Measurements from ENCODE around the gene ZFC3H1.

The ZFC3H1 gene

DNA sequence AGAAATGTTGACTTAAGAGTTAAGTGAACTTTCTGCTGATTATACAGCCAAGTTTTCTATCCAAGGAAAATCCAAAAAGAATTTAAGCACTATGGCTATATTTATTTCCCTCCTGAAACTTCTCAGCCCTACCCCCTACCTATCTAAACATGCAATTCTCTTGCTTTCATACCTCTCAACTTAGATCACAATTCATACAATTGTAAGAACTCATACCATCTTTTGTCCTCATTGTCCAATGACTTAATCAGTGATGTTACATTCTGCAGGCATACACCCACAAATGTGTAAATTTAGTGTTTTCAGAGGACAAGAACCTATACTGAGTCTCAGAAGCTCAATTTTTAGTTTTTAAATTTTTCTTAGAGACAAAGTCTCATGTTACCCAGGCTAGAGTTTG, 62.1 kb downstream of the ZFC3H1 start:
- Histone ChIP-seq H3K9me3 (ENCODE audit: control insufficient read depth, low read length) (no peaks in the 10 kb centered on the region), H3K4me3 (ENCODE audit: extremely low read depth, insufficient read depth, low read length, poor library complexity, severe bottlenecking) (no peak overlapping the region), H3K27ac (ENCODE audit: low read depth, low read length, severe bottlenecking) (no peak overlapping the region), H3K36me3 (ENCODE audit: control insufficient read depth, insufficient read depth, low read length) (peaks cover 16% of the 10 kb centered on the region), H3K4me1 (ENCODE audit: control insufficient read depth, insufficient read depth, low read length, poor library complexity, severe bottlenecking) (no peaks in the 10 kb centered on the region)

DNA sequence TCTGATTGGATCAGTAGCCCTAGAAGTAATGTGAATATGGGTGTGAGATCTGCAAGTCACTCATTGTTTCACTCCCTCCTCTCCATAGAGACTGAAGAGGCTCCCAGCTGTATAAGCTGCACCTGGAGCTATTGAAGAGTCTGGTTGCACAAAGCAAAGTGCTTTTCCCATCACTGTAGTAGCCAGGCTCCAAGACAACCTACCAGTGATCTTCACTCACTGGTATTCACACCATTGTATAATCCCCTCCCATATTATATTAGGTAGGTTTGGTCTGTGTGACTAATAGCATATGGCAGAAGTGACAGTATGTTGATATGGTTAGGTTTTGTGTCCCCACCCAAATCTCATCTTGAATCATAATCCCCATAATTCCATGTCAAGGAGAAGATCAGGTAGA, 64.4 kb downstream of the ZFC3H1 start:
- H3K4me3 ChIP-seq (ENCODE audit: extremely low read depth, insufficient read depth, low read length, poor library complexity, severe bottlenecking): no peak overlapping the region
- H3K27ac ChIP-seq (ENCODE audit: low read depth, low read length, severe bottlenecking): no peak overlapping the region
- H3K36me3 ChIP-seq (ENCODE audit: control insufficient read depth, insufficient read depth, low read length): no peaks in the 10 kb centered on the region
- H3K9me3 ChIP-seq (ENCODE audit: control insufficient read depth, low read length): no peaks in the 10 kb centered on the region
- no peaks in the 10 kb centered on the region for H3K4me1 ChIP-seq (ENCODE audit: control insufficient read depth, insufficient read depth, low read length, poor library complexity, severe bottlenecking)

DNA sequence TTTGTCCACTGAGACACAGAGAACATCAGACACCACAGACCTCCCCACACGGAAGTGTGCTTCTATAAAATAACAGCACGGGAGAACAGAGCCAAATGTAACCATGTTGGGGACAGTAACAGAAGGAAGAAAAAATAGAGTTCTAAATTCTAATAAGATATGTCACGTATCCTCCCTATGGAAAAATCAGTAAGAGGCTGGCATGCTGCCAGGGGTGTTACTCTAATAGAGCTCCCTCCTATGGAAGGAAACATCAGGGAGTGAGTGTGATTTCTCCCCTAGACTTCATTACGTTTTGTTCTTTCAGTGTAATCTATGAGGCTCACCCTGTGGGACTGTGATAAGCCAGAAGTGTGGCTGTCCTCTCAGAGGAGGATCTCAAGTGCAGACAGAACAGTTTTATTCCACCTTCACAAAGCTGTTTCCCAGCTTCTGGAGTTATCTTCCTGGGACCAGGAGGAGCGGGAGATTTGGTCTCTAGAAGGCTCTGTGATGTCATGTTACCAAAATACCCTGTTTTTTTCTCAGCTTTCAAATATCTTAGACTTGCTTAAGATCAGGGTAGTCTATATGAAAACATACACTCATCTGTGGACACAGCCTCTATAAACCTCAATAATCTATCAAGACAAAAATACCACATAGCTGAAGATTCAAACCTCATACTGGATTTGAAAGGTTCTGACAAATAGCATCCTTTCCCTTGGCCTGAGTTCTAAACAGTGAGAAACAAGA, 69.3 kb downstream of the ZFC3H1 start:
- Histone ChIP-seq H3K27ac (ENCODE audit: low read depth, low read length, severe bottlenecking) (no peak overlapping the region), H3K36me3 (ENCODE audit: control insufficient read depth, insufficient read depth, low read length) (no peaks in the 10 kb centered on the region), H3K4me1 (ENCODE audit: control insufficient read depth, insufficient read depth, low read length, poor library complexity, severe bottlenecking) (no peaks in the 10 kb centered on the region), H3K9me3 (ENCODE audit: control insufficient read depth, low read length) (no peaks in the 10 kb centered on the region), H3K4me3 (ENCODE audit: extremely low read depth, insufficient read depth, low read length, poor library complexity, severe bottlenecking) (no peak overlapping the region)
- WGBS, 2 experiments (ENCODE audit: insufficient coverage in 2 of 2): 84 to 100% methylated on average over 2 of the region's 5 CpGs

DNA sequence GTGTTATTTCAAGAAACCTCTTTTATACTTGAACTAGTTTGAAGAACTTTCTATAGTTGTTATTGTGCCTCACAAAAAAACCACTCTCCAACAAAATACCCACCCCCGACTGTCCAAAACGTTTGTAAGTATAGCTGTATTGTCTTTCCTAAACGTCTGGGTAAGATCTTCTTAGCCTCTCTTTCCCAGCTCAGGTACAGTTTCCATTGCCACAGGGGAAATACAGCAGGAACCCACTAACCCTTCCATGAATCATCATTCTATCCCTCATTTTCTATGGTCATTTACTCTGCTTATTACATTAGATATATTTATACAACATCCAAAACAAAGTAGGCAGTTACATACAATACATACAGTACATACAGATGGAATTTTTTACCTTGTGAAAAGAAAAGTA, 70.8 kb downstream of the ZFC3H1 start:
- Histone ChIP-seq H3K9me3 (ENCODE audit: control insufficient read depth, low read length) (no peaks in the 10 kb centered on the region), H3K27ac (ENCODE audit: low read depth, low read length, severe bottlenecking) (no peak overlapping the region), H3K4me1 (ENCODE audit: control insufficient read depth, insufficient read depth, low read length, poor library complexity, severe bottlenecking) (no peaks in the 10 kb centered on the region), H3K4me3 (ENCODE audit: extremely low read depth, insufficient read depth, low read length, poor library complexity, severe bottlenecking) (no peak overlapping the region), H3K36me3 (ENCODE audit: control insufficient read depth, insufficient read depth, low read length) (no peaks in the 10 kb centered on the region)
- no CpG with 5 or more reads among the region's 3 CpGs for WGBS, 2 experiments (ENCODE audit: insufficient coverage in 2 of 2)

DNA sequence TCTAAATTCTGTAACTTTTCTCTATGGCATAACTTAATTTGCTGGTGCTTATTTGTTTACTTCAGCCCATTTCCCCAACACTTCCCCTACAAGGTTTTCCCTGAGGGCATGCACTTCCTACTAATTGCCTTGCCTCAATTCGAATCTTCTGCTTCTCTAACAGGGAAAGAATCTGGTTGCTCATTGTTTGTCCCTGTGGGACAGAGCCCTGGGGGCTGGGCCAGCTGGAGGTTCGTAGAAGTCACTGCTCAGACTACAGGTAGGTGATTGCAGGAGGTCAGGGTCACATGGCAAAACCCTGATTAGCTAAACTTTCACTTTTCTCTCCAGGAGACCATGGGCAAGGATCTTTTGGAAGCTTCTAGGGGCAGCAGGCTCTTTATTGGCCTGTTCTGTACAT, 72.0 kb downstream of the ZFC3H1 start:
- no peaks in the 10 kb centered on the region for H3K9me3 ChIP-seq (ENCODE audit: control insufficient read depth, low read length)
- H3K4me3 ChIP-seq (ENCODE audit: extremely low read depth, insufficient read depth, low read length, poor library complexity, severe bottlenecking): no peak overlapping the region
- no peak overlapping the region for H3K27ac ChIP-seq (ENCODE audit: low read depth, low read length, severe bottlenecking)
- no peaks in the 10 kb centered on the region for H3K4me1 ChIP-seq (ENCODE audit: control insufficient read depth, insufficient read depth, low read length, poor library complexity, severe bottlenecking)
- WGBS, 2 experiments (ENCODE audit: insufficient coverage in 2 of 2): 17 to 80% methylated on average over 1 of the region's 2 CpGs
- H3K36me3 ChIP-seq (ENCODE audit: control insufficient read depth, insufficient read depth, low read length): no peaks in the 10 kb centered on the region

DNA sequence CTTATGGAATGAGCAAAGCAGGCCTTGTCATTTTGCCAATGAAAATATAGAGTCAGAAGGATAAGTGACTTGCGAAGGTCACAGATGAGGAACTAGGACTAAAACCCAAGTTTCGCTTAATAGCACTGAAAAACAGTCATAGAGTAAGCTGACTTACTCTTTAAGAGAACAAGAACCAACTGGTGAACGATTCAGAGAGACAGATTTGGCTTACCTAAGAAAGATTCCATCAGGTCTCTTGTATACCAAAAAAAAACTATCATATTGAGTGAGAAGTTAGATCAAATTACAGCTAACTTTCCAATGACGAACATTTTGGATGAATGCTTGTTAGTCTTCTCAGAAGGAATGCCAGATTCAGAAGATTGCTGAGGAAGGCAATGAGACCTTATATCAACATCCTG, 74.2 kb downstream of the ZFC3H1 start:
- H3K9me3 ChIP-seq (ENCODE audit: control insufficient read depth, low read length): no peaks in the 10 kb centered on the region
- H3K36me3 ChIP-seq (ENCODE audit: control insufficient read depth, insufficient read depth, low read length): no peaks in the 10 kb centered on the region
- H3K4me3 ChIP-seq (ENCODE audit: extremely low read depth, insufficient read depth, low read length, poor library complexity, severe bottlenecking): no peak overlapping the region
- H3K4me1 ChIP-seq (ENCODE audit: control insufficient read depth, insufficient read depth, low read length, poor library complexity, severe bottlenecking): no peaks in the 10 kb centered on the region
- no peak overlapping the region for H3K27ac ChIP-seq (ENCODE audit: low read depth, low read length, severe bottlenecking)
- WGBS, 2 experiments (ENCODE audit: insufficient coverage in 2 of 2): 93 to 96% methylated on average over 3 of the region's 4 CpGs

DNA sequence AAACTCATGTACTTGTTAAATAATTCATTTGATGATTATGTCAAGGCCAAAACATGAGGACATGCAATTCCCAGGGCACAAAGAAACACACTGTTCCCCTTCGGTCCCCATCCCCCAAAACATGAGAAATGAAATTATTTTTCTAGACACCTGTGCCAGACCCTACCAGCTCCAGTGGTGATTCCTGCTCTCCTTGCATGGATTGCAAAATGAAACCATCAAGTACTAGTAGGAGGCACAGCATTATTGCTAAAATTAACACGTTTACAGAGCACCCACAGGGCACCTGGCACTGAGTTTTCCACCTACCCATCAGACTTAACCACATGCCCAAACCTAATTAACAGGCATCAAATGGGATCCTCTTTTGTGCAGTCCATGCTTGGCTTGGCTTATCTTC, 76.6 kb downstream of the ZFC3H1 start:
- Histone ChIP-seq H3K4me1 (ENCODE audit: control insufficient read depth, insufficient read depth, low read length, poor library complexity, severe bottlenecking) (no peaks in the 10 kb centered on the region), H3K27ac (ENCODE audit: low read depth, low read length, severe bottlenecking) (no peak overlapping the region), H3K4me3 (ENCODE audit: extremely low read depth, insufficient read depth, low read length, poor library complexity, severe bottlenecking) (no peak overlapping the region), H3K36me3 (ENCODE audit: control insufficient read depth, insufficient read depth, low read length) (no peaks in the 10 kb centered on the region), H3K9me3 (ENCODE audit: control insufficient read depth, low read length) (no peaks in the 10 kb centered on the region)
- WGBS, 2 experiments (ENCODE audit: insufficient coverage in 2 of 2): 93% methylated on average over 2 of the region's 2 CpGs; no CpG with 5 or more reads in 1 of the 2 experiments

DNA sequence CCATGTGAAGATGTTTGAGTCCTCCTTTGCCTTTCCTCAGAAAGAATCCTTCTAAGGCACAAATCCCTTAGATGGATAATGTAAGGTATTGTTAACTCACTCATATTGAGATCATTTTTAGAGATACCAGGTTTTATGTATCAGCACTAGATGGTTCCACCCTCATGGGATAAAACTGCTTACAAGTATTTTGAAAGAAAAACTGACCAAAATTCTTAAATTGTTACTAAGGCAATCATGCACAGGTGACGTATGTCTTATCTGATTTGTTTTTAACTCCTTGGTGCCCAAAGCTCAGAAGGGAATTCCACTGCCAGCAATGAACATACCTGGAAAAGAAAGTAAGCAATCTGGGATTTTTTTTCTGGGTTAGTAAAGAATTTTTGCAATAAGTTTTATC, 78.4 kb downstream of the ZFC3H1 start:
- no peaks in the 10 kb centered on the region for H3K4me1 ChIP-seq (ENCODE audit: control insufficient read depth, insufficient read depth, low read length, poor library complexity, severe bottlenecking)
- WGBS, 2 experiments (ENCODE audit: insufficient coverage in 2 of 2): 83 to 85% methylated on average over 1 of the region's 1 CpG
- no peak overlapping the region for H3K4me3 ChIP-seq (ENCODE audit: extremely low read depth, insufficient read depth, low read length, poor library complexity, severe bottlenecking)
- H3K36me3 ChIP-seq (ENCODE audit: control insufficient read depth, insufficient read depth, low read length): no peaks in the 10 kb centered on the region
- no peaks in the 10 kb centered on the region for H3K9me3 ChIP-seq (ENCODE audit: control insufficient read depth, low read length)
- no peak overlapping the region for H3K27ac ChIP-seq (ENCODE audit: low read depth, low read length, severe bottlenecking)

DNA sequence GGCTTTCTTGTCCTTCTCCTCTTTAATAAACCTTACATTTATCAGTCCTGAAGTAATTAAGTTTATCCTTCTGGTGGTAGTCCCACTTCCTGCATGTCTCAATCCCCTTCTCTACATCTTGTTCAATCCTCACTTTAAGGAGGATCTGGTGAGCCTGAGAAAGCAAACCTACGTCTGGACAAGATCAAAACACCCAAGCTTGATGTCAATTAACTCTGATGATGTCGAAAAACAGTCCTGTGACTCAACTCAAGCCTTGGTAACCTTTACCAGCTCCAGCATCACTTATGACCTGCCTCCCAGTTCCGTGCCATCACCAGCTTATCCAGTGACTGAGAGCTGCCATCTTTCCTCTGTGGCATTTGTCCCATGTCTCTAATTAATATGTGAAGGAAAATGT, 79.3 kb downstream of the ZFC3H1 start:
- Histone ChIP-seq H3K27ac (ENCODE audit: low read depth, low read length, severe bottlenecking) (no peak overlapping the region), H3K9me3 (ENCODE audit: control insufficient read depth, low read length) (no peaks in the 10 kb centered on the region), H3K4me1 (ENCODE audit: control insufficient read depth, insufficient read depth, low read length, poor library complexity, severe bottlenecking) (no peaks in the 10 kb centered on the region), H3K36me3 (ENCODE audit: control insufficient read depth, insufficient read depth, low read length) (no peaks in the 10 kb centered on the region), H3K4me3 (ENCODE audit: extremely low read depth, insufficient read depth, low read length, poor library complexity, severe bottlenecking) (no peak overlapping the region)
- 65 to 76% methylated on average over 2 of the region's 3 CpGs for WGBS, 2 experiments (ENCODE audit: insufficient coverage in 2 of 2)

DNA sequence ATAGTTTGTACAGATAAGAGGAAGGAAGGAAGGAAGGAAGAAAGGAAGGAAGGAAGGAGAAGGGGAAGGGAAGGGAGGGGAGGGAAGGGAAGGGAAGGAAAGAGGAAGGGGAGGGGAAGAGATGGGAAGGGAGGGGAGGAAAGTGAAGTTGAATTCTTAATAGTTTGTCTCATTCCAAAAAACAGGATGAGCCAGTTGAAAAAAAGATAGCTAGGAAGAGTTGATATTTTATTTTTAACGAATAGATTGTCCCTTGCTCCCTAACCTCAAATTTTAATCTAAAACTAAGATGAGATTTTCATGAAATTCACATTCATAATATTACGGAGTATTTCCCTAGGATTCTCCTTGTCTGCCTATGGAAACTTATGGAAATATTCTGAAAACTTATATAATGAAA, 80.7 kb downstream of the ZFC3H1 start:
- Histone ChIP-seq H3K36me3 (ENCODE audit: control insufficient read depth, insufficient read depth, low read length) (no peaks in the 10 kb centered on the region), H3K4me3 (ENCODE audit: extremely low read depth, insufficient read depth, low read length, poor library complexity, severe bottlenecking) (no peak overlapping the region), H3K4me1 (ENCODE audit: control insufficient read depth, insufficient read depth, low read length, poor library complexity, severe bottlenecking) (no peaks in the 10 kb centered on the region), H3K9me3 (ENCODE audit: control insufficient read depth, low read length) (no peaks in the 10 kb centered on the region), H3K27ac (ENCODE audit: low read depth, low read length, severe bottlenecking) (no peak overlapping the region)
- 86% methylated on average over 1 of the region's 2 CpGs; no CpG with 5 or more reads in 1 of the 2 experiments for WGBS, 2 experiments (ENCODE audit: insufficient coverage in 2 of 2)

DNA sequence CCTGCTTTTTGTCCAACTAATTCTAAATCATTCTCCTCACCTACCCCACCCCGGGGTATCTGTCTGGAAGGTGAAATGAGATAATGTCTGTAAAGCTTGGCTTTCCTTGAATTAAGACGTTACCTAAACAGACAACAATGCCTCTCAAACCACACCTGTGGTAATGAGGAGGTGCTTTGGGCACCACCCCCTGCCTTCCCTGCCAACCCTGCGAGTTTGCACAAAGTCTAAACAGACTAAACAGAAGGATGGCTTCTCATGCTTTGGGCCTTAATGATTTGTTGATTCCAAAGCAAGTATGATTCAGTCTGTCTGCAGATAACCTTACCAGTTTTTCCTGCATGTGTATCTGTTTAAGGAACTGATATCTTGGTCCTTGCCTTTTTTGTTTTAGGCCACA, 82.4 kb downstream of the ZFC3H1 start:
- Histone ChIP-seq H3K27ac (ENCODE audit: low read depth, low read length, severe bottlenecking) (no peak overlapping the region), H3K36me3 (ENCODE audit: control insufficient read depth, insufficient read depth, low read length) (no peaks in the 10 kb centered on the region), H3K4me3 (ENCODE audit: extremely low read depth, insufficient read depth, low read length, poor library complexity, severe bottlenecking) (no peak overlapping the region), H3K4me1 (ENCODE audit: control insufficient read depth, insufficient read depth, low read length, poor library complexity, severe bottlenecking) (no peaks in the 10 kb centered on the region), H3K9me3 (ENCODE audit: control insufficient read depth, low read length) (no peaks in the 10 kb centered on the region)
- WGBS, 2 experiments (ENCODE audit: insufficient coverage in 2 of 2): 100% methylated on average over 1 of the region's 3 CpGs; no CpG with 5 or more reads in 1 of the 2 experiments
